Activated naive CD4-positive, alpha-beta T cell treated with anti-CD3 and anti-CD28 coated beads, Interleukin-2, amount 50 U/mL, for 16 hours (primary cell): ENCODE results near the gene MAPK8IP1.
"Not testable (repeated sequence)": the region's sequence is repeated elsewhere in the genome, so short reads cannot be mapped to it uniquely, and the experiment has no call there.

Experiments used
- DNase-seq: peaks from one replicate; pipeline ENCODE4 v3.0.0-alpha.2; 2020

The MAPK8IP1 gene

GRCh38 chr11:45885274-45885920, at the start of gene MAPK8IP1:
Gene MAPK8IP1, plus strand, starts transcription at chr11:45885651. Its CDS starts 170 bp downstream, at chr11:45885821.
- peak; percentile 43 for DNase-seq

DNA sequence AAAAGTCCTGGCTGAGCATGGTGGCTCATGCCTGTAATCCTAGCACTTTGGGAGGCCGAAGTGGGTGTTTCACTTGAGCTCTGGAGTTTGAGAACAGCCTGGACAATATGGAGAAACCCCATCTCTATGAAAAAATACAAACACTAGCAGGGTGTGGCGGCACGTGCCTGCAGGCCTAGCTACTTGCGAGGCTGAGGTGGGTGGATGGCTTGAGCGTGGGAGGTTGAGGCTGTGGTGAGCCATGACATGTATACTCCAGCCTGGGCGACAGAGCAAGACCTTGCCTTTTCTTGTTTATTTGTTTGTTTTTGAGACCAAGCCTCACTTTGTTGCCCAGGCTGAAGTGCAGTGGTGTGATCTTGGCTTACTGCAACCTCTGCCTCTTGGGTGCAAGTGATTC, 46.2 kb upstream of the MAPK8IP1 start:
- no peak for DNase-seq

GRCh38 chr11:45840251-45840650, 45.2 kb upstream of the MAPK8IP1 start:
- not testable (repeated sequence) for DNase-seq

DNA sequence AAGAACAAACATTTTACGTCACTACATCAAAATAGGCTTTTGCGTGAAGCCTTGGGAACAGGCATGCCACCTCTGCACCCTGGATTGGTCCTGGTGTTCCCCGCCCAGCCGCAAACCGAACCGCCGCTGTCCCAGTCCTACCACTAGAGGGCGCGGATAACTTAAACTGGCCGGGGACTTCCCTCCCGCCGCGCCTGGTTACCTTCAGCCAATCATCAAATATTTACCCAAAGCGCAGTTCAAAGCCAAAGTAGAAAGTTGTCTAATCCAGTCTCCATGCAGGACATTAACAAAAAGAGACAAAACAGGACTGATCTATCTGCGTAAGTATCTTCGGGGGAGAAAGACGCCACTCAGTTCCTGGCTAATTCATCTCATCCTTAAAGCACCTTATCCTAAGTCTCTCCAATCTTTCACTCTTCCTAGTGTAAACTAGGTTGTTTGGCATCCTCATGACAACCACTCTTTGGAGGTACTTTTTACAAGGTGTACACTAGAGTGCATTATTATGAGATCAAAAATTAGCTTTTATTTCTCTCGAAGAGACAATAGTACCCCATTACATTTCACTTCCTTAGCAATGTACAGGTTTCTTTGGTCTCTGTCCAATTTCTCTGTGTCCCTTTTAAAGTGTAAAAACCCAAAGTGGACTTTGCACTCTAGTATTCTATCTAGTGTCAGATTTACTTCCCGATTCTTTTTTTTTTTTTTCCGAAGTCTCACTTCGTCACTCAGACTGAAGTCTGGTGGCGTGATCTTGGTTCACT, 42.1 kb upstream of the MAPK8IP1 start:
- peak; percentile 85 for DNase-seq

DNA sequence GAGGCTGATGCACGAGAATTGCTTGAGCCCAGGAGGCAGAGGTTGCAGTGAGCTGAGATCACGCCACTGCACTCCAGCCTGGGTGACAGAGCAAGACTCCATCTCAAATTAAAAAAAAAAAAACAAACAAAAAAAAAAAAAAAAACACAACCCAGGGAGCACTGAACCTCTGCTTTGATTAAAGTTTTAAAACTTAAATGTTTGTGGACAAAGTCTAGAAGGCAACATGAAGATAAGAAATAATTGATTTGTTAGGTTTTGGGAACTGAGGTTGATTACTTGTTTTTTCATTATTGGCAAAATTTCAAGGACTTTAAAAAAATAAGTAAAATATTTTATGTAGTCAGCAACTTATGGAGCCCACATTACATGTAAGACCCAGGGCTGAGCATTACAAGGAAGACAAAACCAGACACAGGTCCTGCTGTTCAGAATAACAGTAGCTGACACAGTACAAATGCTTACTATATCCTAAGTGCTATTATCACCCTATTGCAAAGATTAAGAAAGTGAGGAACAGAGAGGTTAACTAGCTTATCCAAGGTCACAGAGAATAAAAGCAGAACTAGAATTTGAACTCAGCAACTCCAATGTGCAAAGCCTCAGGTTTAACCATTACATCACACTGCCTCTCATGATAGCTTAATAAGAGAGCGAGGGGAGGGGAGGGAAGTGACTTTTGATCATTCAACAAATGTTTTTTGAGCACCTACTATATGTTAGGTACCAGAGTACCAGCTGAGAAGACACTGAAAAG, 40.5 kb upstream of the MAPK8IP1 start:
- DNase-seq: no peak

- DNase-seq: no peak
These were observed 39.2 kb upstream of the MAPK8IP1 start for GRCh38 chr11:45846174-45846675.

- DNase-seq: peak; percentile 99
These were observed 38.2 kb upstream of the MAPK8IP1 start, which contains the start of gene CRY2 for GRCh38 chr11:45846974-45847910. Gene CRY2, plus strand, starts transcription at chr11:45847475. Its CDS starts 16 bp downstream, at chr11:45847491.

GRCh38 chr11:45847911-45848316, 37.5 kb upstream of the MAPK8IP1 start:
- peak; percentile 42 for DNase-seq

DNA sequence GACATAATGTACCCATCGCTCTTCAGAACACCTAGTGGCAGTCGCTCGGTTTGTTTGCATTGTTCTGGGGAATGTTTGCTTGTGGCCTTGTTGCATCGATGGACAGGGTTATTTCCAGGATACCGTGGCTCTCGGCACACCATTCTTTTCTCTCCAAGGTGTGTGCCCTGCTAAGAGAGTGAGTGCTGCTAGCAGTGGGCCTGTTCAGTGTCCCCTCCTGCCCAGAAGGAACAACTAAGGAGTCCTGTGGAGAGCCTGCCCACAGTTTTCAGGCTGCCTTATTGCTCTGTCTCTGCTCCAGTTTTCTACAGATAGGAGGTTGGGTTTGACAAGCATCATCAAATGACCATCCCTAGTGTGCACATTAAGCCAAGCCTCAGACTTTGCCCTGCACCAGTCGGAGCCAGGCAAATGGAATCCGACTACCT, 36.8 kb upstream of the MAPK8IP1 start:
- no peak for DNase-seq

DNA sequence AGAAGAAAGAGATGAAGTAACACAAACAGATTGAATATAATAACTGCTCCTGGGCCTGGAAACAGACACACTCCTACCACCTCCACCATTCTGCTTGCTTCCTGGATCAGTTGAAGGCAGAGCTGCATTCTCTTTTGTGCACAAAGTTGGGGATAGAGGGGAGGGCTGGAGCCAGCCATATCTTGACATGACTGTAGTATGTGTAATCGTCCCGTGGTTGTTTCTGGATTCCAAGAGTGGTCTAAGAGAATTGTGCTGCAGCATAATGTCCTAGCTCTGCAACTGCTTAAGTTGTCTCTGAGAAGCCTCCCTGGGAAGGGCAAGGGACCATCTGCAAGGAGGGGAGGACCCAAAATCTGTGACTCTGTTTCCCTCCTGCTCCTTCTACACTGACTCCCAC, 35.0 kb upstream of the MAPK8IP1 start:
- no peak for DNase-seq

- DNase-seq: no peak
These were observed 34.2 kb upstream of the MAPK8IP1 start for GRCh38 chr11:45851228-45851627.

GRCh38 chr11:45852018-45852711, 33.3 kb upstream of the MAPK8IP1 start:
- DNase-seq: no peak

- no peak for DNase-seq
These were observed 32.7 kb upstream of the MAPK8IP1 start for GRCh38 chr11:45852712-45853101.

DNA sequence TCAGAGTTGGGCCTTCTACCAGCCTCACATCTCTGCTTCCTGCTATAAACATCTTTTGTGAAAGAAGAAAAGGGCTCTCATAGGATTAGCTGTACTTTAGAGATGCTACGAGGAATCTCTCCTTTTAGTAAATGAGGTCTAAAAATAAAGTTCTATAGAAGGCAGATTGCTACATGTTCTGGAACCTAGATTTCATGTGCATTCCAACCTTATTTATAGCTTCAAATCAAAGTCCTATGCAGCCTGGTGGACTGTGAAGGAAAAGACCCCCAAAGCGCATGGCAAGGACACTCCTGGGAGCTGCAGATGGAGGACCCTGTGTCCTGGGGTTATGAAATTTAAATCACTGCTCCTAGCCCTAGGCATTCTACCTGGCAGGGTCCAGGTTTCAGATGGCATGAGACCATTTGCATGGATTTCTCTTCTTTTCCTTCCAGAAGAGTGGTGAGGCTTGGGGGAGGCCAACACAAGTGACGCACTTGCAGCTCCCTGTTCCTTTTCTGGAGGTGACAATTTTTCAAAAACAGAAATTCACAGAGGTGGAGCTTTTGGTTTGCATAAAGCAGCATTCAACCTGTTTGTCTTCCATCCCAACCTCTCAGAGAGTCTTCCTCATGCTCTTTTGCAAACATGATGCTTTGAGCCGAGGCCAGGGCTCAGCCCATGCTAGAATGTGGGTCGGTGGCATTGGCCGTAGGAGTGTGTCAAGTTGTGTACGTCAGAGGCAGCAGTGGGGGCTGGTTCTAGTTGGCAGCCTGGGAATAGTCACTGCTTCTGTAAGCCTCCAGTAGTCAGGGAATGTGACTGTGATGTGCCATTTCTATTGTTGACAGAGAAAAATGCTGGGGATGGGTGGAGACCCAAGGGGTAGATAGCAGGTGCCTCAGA, 31.9 kb upstream of the MAPK8IP1 start:
- DNase-seq: no peak

GRCh38 chr11:45855308-45855707, 30.1 kb upstream of the MAPK8IP1 start:
- DNase-seq: no peak

DNA sequence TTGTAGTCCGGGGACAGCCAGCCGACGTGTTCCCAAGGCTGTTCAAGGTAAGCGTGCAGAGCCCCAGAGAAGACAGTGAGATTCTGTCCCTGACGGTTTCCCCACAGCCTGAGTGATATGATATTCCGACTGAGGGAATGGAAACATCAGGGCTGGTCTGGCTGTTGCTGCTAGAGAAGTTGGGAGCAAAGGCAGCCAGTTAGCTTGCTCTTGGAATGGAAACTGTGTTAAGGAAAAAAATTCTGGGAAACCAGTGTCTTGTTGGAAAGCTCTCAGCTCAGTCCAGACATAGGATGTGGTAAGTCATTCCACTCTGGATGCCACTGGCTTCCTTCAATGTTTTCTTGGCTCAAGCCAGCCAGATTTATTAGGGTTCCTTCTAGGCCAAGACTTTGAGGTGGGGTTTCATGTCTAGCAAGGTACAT, 29.4 kb upstream of the MAPK8IP1 start:
- DNase-seq: no peak

DNA sequence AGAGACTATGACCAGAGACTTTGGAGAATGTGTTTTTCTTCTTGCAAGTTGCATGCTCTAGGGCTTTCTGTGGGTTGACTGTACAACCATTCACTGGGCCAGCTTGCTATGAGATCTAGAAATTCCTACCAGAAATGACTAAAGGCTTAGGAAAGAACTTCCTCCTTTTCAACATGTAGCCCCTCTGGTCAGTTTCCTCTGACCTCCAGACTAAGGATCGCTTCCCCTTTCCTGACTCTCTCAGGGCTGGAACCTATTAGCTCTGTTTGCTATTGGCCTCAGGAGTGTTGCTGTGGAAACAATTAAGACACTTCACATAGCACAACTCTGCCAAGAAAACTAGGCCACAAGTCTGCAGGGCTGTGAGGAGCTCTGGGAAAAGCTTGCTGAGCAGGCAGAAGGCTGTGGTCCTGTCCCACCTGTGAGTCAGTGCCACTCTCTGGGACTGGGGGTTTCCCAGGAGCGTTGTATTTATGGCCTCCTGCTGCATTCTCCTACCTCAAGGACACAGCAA, 27.4 kb upstream of the MAPK8IP1 start:
- DNase-seq: no peak

DNA sequence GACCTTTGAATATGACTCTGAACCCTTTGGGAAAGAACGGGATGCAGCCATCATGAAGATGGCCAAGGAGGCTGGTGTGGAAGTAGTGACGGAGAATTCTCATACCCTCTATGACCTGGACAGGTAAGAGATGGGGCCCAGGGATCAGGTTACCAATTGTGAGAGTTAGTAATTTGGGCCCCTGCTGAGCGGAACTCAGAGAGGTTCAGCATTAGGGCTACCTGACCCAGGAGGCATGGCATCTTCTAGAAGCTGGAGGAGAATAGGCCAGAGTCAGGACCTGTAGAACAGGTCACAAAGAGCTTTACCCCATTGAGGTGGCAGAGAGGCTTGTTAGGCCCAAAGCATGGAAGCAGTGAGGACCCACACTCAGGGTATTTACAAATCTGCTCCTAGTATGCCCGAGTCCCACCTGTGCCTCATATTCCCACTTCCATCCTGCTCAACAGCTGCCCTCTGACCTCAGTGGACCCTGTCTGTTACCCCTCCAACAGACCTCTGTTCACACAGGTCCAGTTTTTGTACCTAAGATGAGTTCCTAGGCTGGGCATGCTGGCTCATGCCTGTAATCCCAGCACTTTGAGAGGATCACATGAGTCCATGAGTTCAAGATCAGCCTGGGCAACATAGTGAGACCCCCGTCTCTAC, 26.6 kb upstream of the MAPK8IP1 start:
- DNase-seq: no peak

- DNase-seq: no peak
These were observed 25.8 kb upstream of the MAPK8IP1 start for GRCh38 chr11:45859661-45860140.

DNA sequence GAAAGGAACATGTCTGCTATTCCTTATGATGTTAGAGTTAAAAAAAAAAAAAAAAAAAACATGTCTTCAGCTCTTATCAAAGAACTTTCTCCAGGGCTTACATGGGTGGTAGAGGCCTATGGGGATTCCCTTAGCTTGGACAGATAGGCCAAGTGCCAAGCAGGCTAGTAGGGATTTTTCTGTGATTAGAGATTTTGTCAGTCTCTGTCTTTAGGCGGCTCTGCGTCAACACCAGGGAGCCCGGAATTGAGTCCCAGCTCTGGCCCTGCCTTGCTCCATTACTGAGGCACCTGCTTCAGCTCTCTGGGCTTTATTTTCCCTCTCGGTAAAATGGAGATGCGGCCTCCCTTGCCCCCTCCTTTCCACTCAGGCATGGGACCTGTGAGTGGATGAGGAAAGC, 25.1 kb upstream of the MAPK8IP1 start:
- DNase-seq: no peak
